Testis (tissue), 3 donors: ENCODE results near the gene DHH. TPM values are rescaled to one million over a fixed set of nuclear protein-coding genes. Genes with fewer than 3 reads are reported as not detected.

Source experiments
- DNase-seq: peaks from one replicate; pipeline ENCODE4 v3.0.0-alpha.2; 2019
- H3K27ac ChIP-seq, 2 donors: fragments of 200-600 bp; sonication (generic); one replicate each; pipeline ENCODE4 v1.5.1; 2019
- H3K27me3 ChIP-seq: fragments of 200-600 bp; sonication (generic); one replicate; pipeline ENCODE4 v1.5.1; 2019
- H3K36me3 ChIP-seq: fragments of 200-600 bp; sonication (generic); one replicate; pipeline ENCODE4 v1.5.1; 2017; ENCODE audit warnings: low read depth; ENCODE audit errors: missing control alignments
- H3K4me1 ChIP-seq: fragments of 200-600 bp; sonication (generic); one replicate; pipeline ENCODE4 v1.5.1; 2019
- H3K4me3 ChIP-seq, 2 donors: fragments of 200-600 bp; sonication (generic); one replicate each; pipeline ENCODE4 v1.5.1; 2017 to 2019
- H3K9me3 ChIP-seq: fragments of 200-600 bp; sonication (generic); one replicate; pipeline ENCODE4 v1.5.1; 2017
- POLR2A ChIP-seq: fragments of 450-650 bp; IDR thresholded peaks from one replicate; pipeline ENCODE4 v1.6.1; 2017; ENCODE audit warnings: antibody characterized with exemption, mild to moderate bottlenecking, moderate library complexity
- WGBS, 2 donors: methylation state at CpG; one replicate each; pipeline ENCODE4 v1.1.5; 2018; 5-methylcytosine and 5-hydroxymethylcytosine counted together
- intact Hi-C: fragments of 100-400 bp; cut with DNase I; formaldehyde crosslinking; loops from one replicate; pipeline ENCODE4 v1.15.1; 2023; ENCODE audit warnings: low total_unique reads
- polyA plus RNA-seq: library from polyadenylated mRNA; stranded (reverse); fragments of 350-450 nt; fragmentation: Illumina TruSeq; extraction: RNeasy Lipid Tissue Mini Kit (QIAGEN cat#74804); gene quantifications from one replicate; pipeline ENCODE4 v1.2.3, GENCODE V29; 2014; ENCODE audit warnings: low read depth, low replicate concordance; ENCODE audit not compliant: insufficient read depth
- total RNA-seq, 2 donors: library from RNA; depleted of rRNA; stranded (reverse); fragments of >200 nt; gene quantifications; one replicate each; pipeline ENCODE4 v1.2.3, GENCODE V29; 2016
- TF ChIP-seq, protein P1 (sequence below), 3 experiments: fragments of 450-650 bp in 2 of 3; fragments of 200-600 bp in 1 of 3; sonication (generic) in 1 of 3; IDR thresholded peaks; one replicate each; pipeline ENCODE4 v1.5.1; 2016 to 2019; ENCODE audit warnings: antibody characterized with exemption in 3 of 3, mild to moderate bottlenecking in 2 of 3, moderate library complexity in 1 of 3

The DHH gene
- total and polyA plus RNA-seq, 3 donors from 2014 or later, result 40.0 to 148 (median 97.6) TPM

DNA sequence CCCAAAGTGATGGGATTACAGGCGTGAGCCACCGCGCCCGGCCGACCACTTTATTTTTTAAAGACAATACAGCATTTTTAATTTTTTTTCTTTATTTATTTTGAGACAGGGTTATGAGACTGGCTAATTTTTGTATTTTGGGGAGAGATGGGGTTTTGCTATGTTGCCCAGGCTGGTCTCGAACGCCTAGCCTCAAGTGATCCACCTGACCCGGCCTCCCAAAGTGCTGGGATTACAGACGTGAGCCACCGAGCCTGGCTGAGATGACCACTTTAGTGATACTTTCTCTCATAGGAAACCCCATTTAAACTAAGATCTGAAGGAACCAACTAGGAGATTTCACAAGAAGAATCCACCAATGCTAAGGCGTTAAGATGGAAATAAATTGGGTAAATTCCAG is 23.6 kb downstream of the DHH start:
- H3K27ac ChIP-seq, result no peak overlapping the region
- DNase-seq, result no peak
- intact Hi-C loops, result no loop called here
- TF ChIP-seq POLR2A, result no peak
- TF ChIP-seq, protein P1, sequence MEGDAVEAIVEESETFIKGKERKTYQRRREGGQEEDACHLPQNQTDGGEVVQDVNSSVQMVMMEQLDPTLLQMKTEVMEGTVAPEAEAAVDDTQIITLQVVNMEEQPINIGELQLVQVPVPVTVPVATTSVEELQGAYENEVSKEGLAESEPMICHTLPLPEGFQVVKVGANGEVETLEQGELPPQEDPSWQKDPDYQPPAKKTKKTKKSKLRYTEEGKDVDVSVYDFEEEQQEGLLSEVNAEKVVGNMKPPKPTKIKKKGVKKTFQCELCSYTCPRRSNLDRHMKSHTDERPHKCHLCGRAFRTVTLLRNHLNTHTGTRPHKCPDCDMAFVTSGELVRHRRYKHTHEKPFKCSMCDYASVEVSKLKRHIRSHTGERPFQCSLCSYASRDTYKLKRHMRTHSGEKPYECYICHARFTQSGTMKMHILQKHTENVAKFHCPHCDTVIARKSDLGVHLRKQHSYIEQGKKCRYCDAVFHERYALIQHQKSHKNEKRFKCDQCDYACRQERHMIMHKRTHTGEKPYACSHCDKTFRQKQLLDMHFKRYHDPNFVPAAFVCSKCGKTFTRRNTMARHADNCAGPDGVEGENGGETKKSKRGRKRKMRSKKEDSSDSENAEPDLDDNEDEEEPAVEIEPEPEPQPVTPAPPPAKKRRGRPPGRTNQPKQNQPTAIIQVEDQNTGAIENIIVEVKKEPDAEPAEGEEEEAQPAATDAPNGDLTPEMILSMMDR (IDR thresholded peaks at IDR 0.05), result no peak
- 72 to 78% methylated on average over 11 of the region's 11 CpGs for WGBS, 2 donors
- H3K27me3 ChIP-seq, result no peaks in the 10 kb centered on the region
- peak overlapping the region in 1 of 2 donors; percentile 70 for H3K4me3 ChIP-seq
- no peaks in the 10 kb centered on the region for H3K36me3 ChIP-seq
- H3K4me1 ChIP-seq, result no peaks in the 10 kb centered on the region
- no peaks in the 10 kb centered on the region for H3K9me3 ChIP-seq

DNA sequence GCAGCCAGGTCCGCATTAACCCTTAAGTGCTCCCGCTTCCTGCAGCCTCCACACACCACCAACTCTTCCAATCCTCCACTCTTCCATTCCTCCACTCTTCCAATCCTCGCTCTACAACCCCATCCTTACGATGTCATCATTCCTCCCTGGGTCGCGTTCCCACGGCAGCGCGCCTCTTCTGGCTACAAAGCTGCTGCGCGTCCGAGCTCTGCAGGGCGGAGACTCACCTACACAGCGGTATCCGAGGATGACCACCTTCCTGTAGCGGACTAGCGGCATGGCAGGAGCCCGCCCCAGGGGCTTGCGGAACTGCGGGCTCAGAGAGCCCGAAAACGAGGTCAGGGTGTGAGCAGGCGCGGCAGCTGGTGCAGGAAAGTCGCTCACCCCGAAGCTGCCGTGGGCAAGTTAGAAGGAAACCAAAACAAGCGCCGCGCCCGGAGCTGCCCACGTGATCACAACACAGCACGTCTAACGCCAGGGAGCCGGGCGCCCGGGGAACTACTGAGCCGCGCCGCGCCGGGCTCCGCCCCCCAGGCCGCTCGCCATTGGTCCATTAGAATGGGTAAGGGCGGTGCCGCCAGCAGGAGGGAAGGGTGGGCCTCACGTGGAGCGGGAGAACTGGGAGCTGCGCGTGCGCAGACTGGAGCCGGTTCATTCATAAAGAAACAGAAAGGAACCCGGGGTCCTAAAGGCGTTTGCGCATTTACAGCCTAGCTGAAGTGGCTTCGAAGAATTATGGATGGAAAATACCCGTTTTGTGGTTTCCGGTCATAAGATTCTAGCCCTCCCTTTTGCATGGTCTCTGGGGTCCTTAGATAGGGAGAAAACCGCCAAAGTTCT is 24.9 kb downstream of the DHH start, which contains the start of gene RHEBL1:
Gene RHEBL1, minus strand, starts transcription at position 473 of the 840 bp plus-strand sequence. Its CDS starts 194 bp downstream, at position 279.
- no peaks in the 10 kb centered on the region for H3K36me3 ChIP-seq
- H3K4me3 ChIP-seq, result peak within 1 kb of the TSS; percentile 70 to 76
- no peaks in the 10 kb centered on the region for H3K27me3 ChIP-seq
- no peak for TF ChIP-seq POLR2A
- TF ChIP-seq, protein P1 (IDR thresholded peaks at IDR 0.05), result no peak
- 0 to 1% methylated on average over 59 to 60 of the region's 60 CpGs for WGBS, 2 donors
- peak within 1 kb of the TSS in 1 of 2 donors; percentile 69 for H3K27ac ChIP-seq
- intact Hi-C loops, result no loop called here
- H3K4me1 ChIP-seq, result no peaks in the 10 kb centered on the region
- DNase-seq, result peak; percentile 99
- no peaks in the 10 kb centered on the region for H3K9me3 ChIP-seq

DNA sequence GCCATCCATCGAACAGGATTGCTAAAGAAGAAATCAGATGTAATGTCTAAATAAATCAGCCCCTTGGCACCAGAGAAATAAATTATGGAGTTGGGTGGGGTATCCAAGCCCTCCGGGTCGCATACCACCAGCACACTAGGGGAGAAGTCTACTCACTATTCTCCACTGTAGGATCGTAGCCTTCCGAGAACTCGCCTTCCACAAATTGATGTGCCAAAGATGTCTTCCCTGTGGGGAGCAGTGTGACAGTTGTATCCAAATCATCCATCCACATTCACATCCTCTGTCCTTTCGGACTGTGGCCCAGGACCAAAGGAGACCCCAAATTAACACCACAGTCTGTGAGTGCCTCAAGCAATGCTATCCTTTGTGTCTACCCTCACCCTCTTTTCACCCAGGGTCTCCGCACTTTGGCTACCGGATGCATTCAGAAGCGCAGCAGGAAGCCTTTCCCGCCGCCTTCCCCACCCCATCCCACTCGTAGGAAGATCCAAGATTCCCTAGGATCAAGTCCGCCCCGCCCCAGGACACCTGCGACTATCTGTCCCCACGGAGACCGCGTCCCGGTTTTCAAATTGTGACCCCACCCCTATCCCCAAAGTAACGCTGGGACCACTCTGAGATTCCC is 25.6 kb downstream of the DHH start:
- H3K4me3 ChIP-seq, result peak overlapping the region; percentile 70 to 76
- no peak for DNase-seq
- TF ChIP-seq, protein P1 (IDR thresholded peaks at IDR 0.05), result no peak
- TF ChIP-seq POLR2A, result no peak
- H3K9me3 ChIP-seq, result no peaks in the 10 kb centered on the region
- peak overlapping the region in 1 of 2 donors; percentile 69 for H3K27ac ChIP-seq
- H3K27me3 ChIP-seq, result no peaks in the 10 kb centered on the region
- H3K36me3 ChIP-seq, result no peaks in the 10 kb centered on the region
- WGBS, 2 donors, result 10 to 17% methylated on average over 21 of the region's 21 CpGs
- intact Hi-C loops, result no loop called here
- H3K4me1 ChIP-seq, result peaks cover under 1% of the 10 kb centered on the region

DNA sequence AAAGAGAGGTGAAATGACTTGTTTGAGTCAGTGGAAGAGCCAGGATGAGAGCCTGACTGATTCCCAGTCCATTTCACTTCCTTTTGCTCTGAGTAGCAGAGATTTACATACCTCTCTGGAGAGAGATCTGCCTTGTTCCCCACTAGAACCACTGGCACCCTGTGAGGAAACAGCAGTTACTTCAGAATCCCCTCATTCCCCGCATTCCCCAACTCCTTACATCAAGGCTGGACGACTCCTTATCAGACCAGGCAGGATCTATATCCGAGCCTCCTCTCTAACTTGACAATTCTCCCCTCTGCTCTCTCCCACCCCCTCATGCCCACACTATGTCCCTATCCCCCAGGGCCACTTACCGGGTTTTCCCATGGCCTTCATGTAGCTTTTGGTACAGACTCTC is 28.5 kb downstream of the DHH start:
- Histone ChIP-seq H3K36me3 (no peaks in the 10 kb centered on the region), H3K4me1 (peaks cover 4% of the 10 kb centered on the region), H3K4me3 (no peak overlapping the region), H3K27ac (no peak overlapping the region), H3K27me3 (no peaks in the 10 kb centered on the region), H3K9me3 (no peaks in the 10 kb centered on the region)
- intact Hi-C loops, result no loop called here
- no peak for DNase-seq
- WGBS, 2 donors, result 67 to 72% methylated on average over 4 of the region's 4 CpGs
- no peak for TF ChIP-seq POLR2A
- TF ChIP-seq, protein P1 (IDR thresholded peaks at IDR 0.05), result no peak
